Hepatocyte (in vitro differentiated cells): Measurements from ENCODE around the gene AP5Z1.

Experiments
- CTCF ChIP-seq: fragments of 200-600 bp; sonication (generic); IDR thresholded peaks from 2 replicates; pipeline ENCODE4 v1.5.1; 2016; ENCODE audit warnings: antibody characterized with exemption, mild to moderate bottlenecking; ENCODE audit not compliant: poor library complexity
- EZH2 ChIP-seq: fragments of 200-600 bp; sonication (generic); IDR thresholded peaks from 2 replicates; pipeline ENCODE4 v1.6.1; 2016; ENCODE audit warnings: antibody characterized with exemption, mild to moderate bottlenecking, borderline replicate concordance
- EZH2phosphoT487 ChIP-seq: fragments of 200-600 bp; sonication (generic); IDR thresholded peaks from one replicate; pipeline ENCODE4 v1.6.1; 2018; ENCODE audit warnings: antibody characterized with exemption, mild to moderate bottlenecking, low read depth, moderate library complexity; ENCODE audit not compliant: unreplicated experiment, severe bottlenecking

GRCh38 chr7:4742051-4742573 is 33.3 kb upstream of the AP5Z1 start:
- no peak for TF ChIP-seq CTCF
- no peak for TF ChIP-seq EZH2phosphoT487
- no peak for TF ChIP-seq EZH2
